OCI-LY1 (cell line): ENCODE measurements around the gene GRB14.

ENCODE experiments used
- H2AFZ ChIP-seq: fragments of 200-600 bp; sonication (generic), shearing (Covaris generic); 2 replicates; pipeline ENCODE4 v1.6.0; 2014; ENCODE audit warnings: antibody characterized with exemption, mild to moderate bottlenecking, low read length
- H3F3A ChIP-seq: fragments of 200-600 bp; sonication (generic), shearing (Covaris generic); 2 replicates; pipeline ENCODE4 v1.6.0; 2014; ENCODE audit warnings: mild to moderate bottlenecking, antibody characterized with exemption, low read length, moderate library complexity; ENCODE audit not compliant: insufficient read depth
- H3K27ac ChIP-seq: fragments of 200-600 bp; sonication (generic); 2 replicates; pipeline ENCODE4 v1.5.1; 2014; ENCODE audit warnings: low read length, mixed run types, mild to moderate bottlenecking, low read depth; ENCODE audit not compliant: poor library complexity, severe bottlenecking
- H3K27me3 ChIP-seq: fragments of 200-600 bp; sonication (generic); 2 replicates; pipeline ENCODE4 v1.6.0; 2014; ENCODE audit warnings: antibody characterized with exemption, mild to moderate bottlenecking, low read length, moderate library complexity; ENCODE audit not compliant: insufficient read depth
- H3K36me3 ChIP-seq: fragments of 200-600 bp; sonication (generic); 2 replicates; pipeline ENCODE4 v1.6.1; 2014; ENCODE audit warnings: mild to moderate bottlenecking, antibody characterized with exemption, low read length, moderate library complexity, mixed read lengths; ENCODE audit not compliant: insufficient read depth
- H3K4me1 ChIP-seq: fragments of 200-600 bp; sonication (generic); 2 replicates; pipeline ENCODE4 v1.5.1; 2014; ENCODE audit warnings: mild to moderate bottlenecking, low read length, moderate library complexity; ENCODE audit not compliant: insufficient read depth, severe bottlenecking
- H3K4me2 ChIP-seq: fragments of 200-600 bp; sonication (generic), shearing (Covaris generic); 2 replicates; pipeline ENCODE4 v1.6.1; 2014; ENCODE audit warnings: low read length
- H3K4me3 ChIP-seq: fragments of 200-600 bp; sonication (generic); 2 replicates; pipeline ENCODE4 v1.5.1; 2014; ENCODE audit warnings: low read length, low read depth, mild to moderate bottlenecking, mixed read lengths; ENCODE audit not compliant: poor library complexity, severe bottlenecking
- H3K79me2 ChIP-seq: fragments of 200-600 bp; shearing (Covaris generic); 2 replicates; pipeline ENCODE4 v1.6.1; 2016; ENCODE audit warnings: mixed run types, low read length, mixed read lengths; ENCODE audit not compliant: insufficient read depth
- H3K9ac ChIP-seq: fragments of 200-600 bp; sonication (generic), shearing (Covaris generic); 2 replicates; pipeline ENCODE4 v1.6.1; 2014; ENCODE audit warnings: mild to moderate bottlenecking, low read length, mixed read lengths
- H3K9me2 ChIP-seq: fragments of 200-600 bp; sonication (generic), shearing (Covaris generic); 2 replicates; pipeline ENCODE4 v1.6.1; 2014; ENCODE audit warnings: low read depth, mild to moderate bottlenecking, low read length, mixed read lengths
- H3K9me3 ChIP-seq: fragments of 200-600 bp; shearing (Covaris generic); 2 replicates; pipeline ENCODE4 v1.6.1; 2014; ENCODE audit warnings: low read length, mixed read lengths
- H4K20me1 ChIP-seq: fragments of 200-600 bp; sonication (generic), shearing (Covaris generic); 2 replicates; pipeline ENCODE4 v1.6.0; 2016; ENCODE audit warnings: mild to moderate bottlenecking, low read length; ENCODE audit not compliant: insufficient read depth
- CTCF ChIP-seq: fragments of 200-600 bp; sonication (generic), shearing (Covaris generic); IDR thresholded peaks from 2 replicates; pipeline ENCODE4 v1.5.1; 2017; ENCODE audit warnings: mild to moderate bottlenecking, antibody characterized with exemption, low read length, moderate library complexity, mixed read lengths
- EZH2 ChIP-seq: fragments of 200-600 bp; sonication (generic), shearing (Covaris generic); IDR thresholded peaks from 2 replicates; pipeline ENCODE4 v1.8.0; 2017; ENCODE audit warnings: borderline replicate concordance, mixed run types, mild to moderate bottlenecking, antibody characterized with exemption, low read length, moderate library complexity, mixed read lengths

Gene GRB14

GRCh38 chr2:164562666-164563065, 58.6 kb downstream of the GRB14 start:
- no peaks in the 10 kb centered on the region for H4K20me1 ChIP-seq
- no peak overlapping the region for H3K9ac ChIP-seq
- no peak overlapping the region for H3K27ac ChIP-seq
- no peaks in the 10 kb centered on the region for H3K79me2 ChIP-seq
- no peaks in the 10 kb centered on the region for H3F3A ChIP-seq
- H2AFZ ChIP-seq: no peak overlapping the region
- H3K4me3 ChIP-seq: no peak overlapping the region
- TF ChIP-seq CTCF (no peak), EZH2 (no peak)
- no peak overlapping the region for H3K4me2 ChIP-seq
- no peaks in the 10 kb centered on the region for H3K36me3 ChIP-seq
- no peaks in the 10 kb centered on the region for H3K9me2 ChIP-seq
- no peaks in the 10 kb centered on the region; the same call in 1 of the 2 replicates for H3K27me3 ChIP-seq
- no peaks in the 10 kb centered on the region for H3K4me1 ChIP-seq
- H3K9me3 ChIP-seq: no peaks in the 10 kb centered on the region

- no peak overlapping the region for H3K9ac ChIP-seq
- no peak for TF ChIP-seq CTCF
- TF ChIP-seq EZH2: no peak
- H3K4me3 ChIP-seq: no peak overlapping the region
- no peak overlapping the region for H2AFZ ChIP-seq
- no peaks in the 10 kb centered on the region for H3K9me2 ChIP-seq
- H3K36me3 ChIP-seq: no peaks in the 10 kb centered on the region
- H4K20me1 ChIP-seq: no peaks in the 10 kb centered on the region
- no peaks in the 10 kb centered on the region for H3F3A ChIP-seq
- no peak overlapping the region for H3K4me2 ChIP-seq
- H3K27ac ChIP-seq: no peak overlapping the region
- H3K9me3 ChIP-seq: no peaks in the 10 kb centered on the region
- no peaks in the 10 kb centered on the region for H3K79me2 ChIP-seq
- H3K27me3 ChIP-seq: no peaks in the 10 kb centered on the region; the same call in 1 of the 2 replicates
- H3K4me1 ChIP-seq: no peaks in the 10 kb centered on the region
Measured at GRCh38 chr2:164561991-164562390, 59.3 kb downstream of the GRB14 start.

GRCh38 chr2:164561416-164561815, 59.9 kb downstream of the GRB14 start:
- no peaks in the 10 kb centered on the region for H4K20me1 ChIP-seq
- TF ChIP-seq EZH2: no peak
- TF ChIP-seq CTCF: no peak

More at GRCh38 chr2:164561416-164561815, 59.9 kb downstream of the GRB14 start:
- Histone ChIP-seq H3K9ac (no peak overlapping the region), H3F3A (no peaks in the 10 kb centered on the region), H3K4me2 (no peak overlapping the region), H3K27me3 (no peaks in the 10 kb centered on the region; the same call in 1 of the 2 replicates), H3K9me3 (no peaks in the 10 kb centered on the region), H3K4me1 (no peaks in the 10 kb centered on the region), H3K9me2 (no peaks in the 10 kb centered on the region), H3K27ac (no peak overlapping the region), H3K36me3 (no peaks in the 10 kb centered on the region), H2AFZ (no peak overlapping the region), H3K79me2 (no peaks in the 10 kb centered on the region), H3K4me3 (no peak overlapping the region)
